Neural cell (in vitro differentiated cells): Measurements from ENCODE around the gene SRPX. TPM values are rescaled to one million over a fixed set of nuclear protein-coding genes. Genes with fewer than 3 reads are reported as not detected.

ENCODE experiments used
- H2AFZ ChIP-seq: fragments of 200-600, 300-800 bp; sonication (generic), shearing (Covaris generic); 2 replicates; pipeline ENCODE4 v1.6.0; 2014; ENCODE audit warnings: low read depth, mild to moderate bottlenecking, antibody characterized with exemption, low read length, moderate library complexity
- H3F3A ChIP-seq: fragments of 200-600 bp; shearing (Covaris generic); 2 replicates; pipeline ENCODE4 v1.6.1; 2016; ENCODE audit warnings: mild to moderate bottlenecking, moderate library complexity, mixed read lengths, antibody characterized with exemption, low read length; ENCODE audit not compliant: insufficient read depth, poor library complexity, severe bottlenecking
- H3K27ac ChIP-seq: fragments of 200-600, 300-800 bp; sonication (generic), shearing (Covaris generic); 2 replicates; pipeline ENCODE4 v1.5.1; 2014; ENCODE audit warnings: mild to moderate bottlenecking, low read length, moderate library complexity
- H3K27me3 ChIP-seq: fragments of 300-800, 200-600 bp; sonication (generic), shearing (Covaris generic); 2 replicates; pipeline ENCODE4 v1.6.0; 2014; ENCODE audit warnings: mild to moderate bottlenecking, low read depth, low read length, moderate library complexity; ENCODE audit not compliant: insufficient read depth
- H3K36me3 ChIP-seq: fragments of 300-800, 200-600 bp; sonication (generic), shearing (Covaris generic); 2 replicates; pipeline ENCODE4 v1.5.1; 2014; ENCODE audit warnings: mild to moderate bottlenecking, antibody characterized with exemption, low read length, moderate library complexity; ENCODE audit not compliant: insufficient read depth
- H3K4me2 ChIP-seq: fragments of 300-800, 200-600 bp; sonication (generic), shearing (Covaris generic); 2 replicates; pipeline ENCODE4 v1.6.0; 2014; ENCODE audit warnings: mild to moderate bottlenecking, low read length
- H3K4me3 ChIP-seq: fragments of 300-800, 200-600 bp; sonication (generic), shearing (Covaris generic); 2 replicates; pipeline ENCODE4 v1.5.1; 2014; ENCODE audit warnings: mild to moderate bottlenecking, low read length, moderate library complexity
- H3K79me2 ChIP-seq: fragments of 200-600 bp; shearing (Covaris generic); replicated peaks from 2 replicates; pipeline ENCODE4 v1.6.0; 2014; ENCODE audit warnings: mild to moderate bottlenecking, low read length, moderate library complexity; ENCODE audit not compliant: insufficient read depth
- H3K9ac ChIP-seq: fragments of 300-800, 200-600 bp; sonication (generic), shearing (Covaris generic); 2 replicates; pipeline ENCODE4 v1.6.1; 2016; ENCODE audit warnings: mild to moderate bottlenecking, low read length, mixed read lengths
- H3K9me2 ChIP-seq: fragments of 200-600 bp; shearing (Covaris generic); 2 replicates; pipeline ENCODE4 v1.6.1; 2016; ENCODE audit warnings: mild to moderate bottlenecking, low read length, mixed read lengths; ENCODE audit not compliant: insufficient read depth
- H3K9me3 ChIP-seq: fragments of 200-600, 300-800 bp; sonication (generic), shearing (Covaris generic); 2 replicates; pipeline ENCODE4 v1.6.1; 2016; ENCODE audit warnings: mild to moderate bottlenecking, mixed run types, low read length, moderate library complexity, mixed read lengths
- H4K20me1 ChIP-seq: fragments of 200-600 bp; shearing (Covaris generic); 2 replicates; pipeline ENCODE4 v1.6.1; 2016; ENCODE audit warnings: mild to moderate bottlenecking, mixed run types; ENCODE audit not compliant: insufficient read depth
- CTCF ChIP-seq: fragments of 450-650 bp; IDR thresholded peaks from 2 replicates; pipeline ENCODE4 v1.5.1; 2014; ENCODE audit warnings: antibody characterized with exemption, mild to moderate bottlenecking, moderate library complexity; ENCODE audit not compliant: poor library complexity, severe bottlenecking
- EP300 ChIP-seq: fragments of 450-650 bp; conservative IDR thresholded peaks from 2 replicates; pipeline ENCODE4 v1.6.1; 2014; ENCODE audit warnings: antibody characterized with exemption, mild to moderate bottlenecking, moderate library complexity; ENCODE audit not compliant: poor library complexity, severe bottlenecking
- EZH2 ChIP-seq: fragments of 200-600, 300-800 bp; shearing (Covaris generic), sonication (generic); IDR thresholded peaks from 2 replicates; pipeline ENCODE4 v1.6.1; 2014; ENCODE audit warnings: antibody characterized with exemption, low read length, borderline replicate concordance, mild to moderate bottlenecking; ENCODE audit not compliant: insufficient read depth, poor library complexity, severe bottlenecking
- MXI1 ChIP-seq: fragments of 450-650 bp; conservative IDR thresholded peaks from 2 replicates; pipeline ENCODE4 v1.6.1; 2014; ENCODE audit warnings: antibody characterized with exemption, mild to moderate bottlenecking; ENCODE audit not compliant: poor library complexity, severe bottlenecking
- POLR2AphosphoS5 ChIP-seq: IDR thresholded peaks from 2 replicates; pipeline ENCODE4 v1.6.1; 2012
- RAD21 ChIP-seq: fragments of 450-650 bp; conservative IDR thresholded peaks from 2 replicates; pipeline ENCODE4 v1.6.1; 2014; ENCODE audit warnings: antibody characterized with exemption, mild to moderate bottlenecking, moderate library complexity
- REST ChIP-seq: IDR thresholded peaks from 2 replicates; pipeline ENCODE4 v1.6.1; 2012; ENCODE audit warnings: borderline replicate concordance
- SMC3 ChIP-seq: fragments of 450-650 bp; conservative IDR thresholded peaks from 2 replicates; pipeline ENCODE4 v1.6.1; 2014; ENCODE audit warnings: antibody characterized with exemption, mild to moderate bottlenecking, moderate library complexity; ENCODE audit not compliant: poor library complexity
- TAF1 ChIP-seq: IDR thresholded peaks from 2 replicates; pipeline ENCODE4 v1.6.1; 2012; ENCODE audit warnings: low read depth
- polyA plus RNA-seq: library from polyadenylated mRNA; depleted of rRNA; stranded (reverse); fragments of >200 nt; gene quantifications from 2 replicates; pipeline ENCODE4 v1.2.3, GENCODE V29; 2014

SRPX gene
- polyA plus RNA-seq, 1 donor from 2014 or later = 0.52 TPM

- Histone ChIP-seq H3K9me3 (no peaks in the 10 kb centered on the region), H3K9ac (no peak overlapping the region), H2AFZ (no peak overlapping the region), H4K20me1 (no peaks in the 10 kb centered on the region), H3K9me2 (no peaks in the 10 kb centered on the region), H3K27ac (no peak overlapping the region), H3K4me2 (no peak overlapping the region), H3K27me3 (no peaks in the 10 kb centered on the region), H3K36me3 (no peaks in the 10 kb centered on the region), H3K4me3 (no peak overlapping the region), H3K79me2 (no peaks in the 10 kb centered on the region), H3F3A (no peaks in the 10 kb centered on the region)
- no peak for TF ChIP-seq POLR2AphosphoS5
- no peak for TF ChIP-seq REST
Measured at GRCh38 chrX:38178396-38178795, 42.3 kb downstream of the SRPX start.

GRCh38 chrX:38175139-38175538 lies 45.5 kb downstream of the SRPX start:
- Histone ChIP-seq H3K9ac (no peak overlapping the region), H3K79me2 (no peaks in the 10 kb centered on the region), H4K20me1 (no peaks in the 10 kb centered on the region), H3K4me2 (no peak overlapping the region), H3K36me3 (no peaks in the 10 kb centered on the region), H3F3A (no peaks in the 10 kb centered on the region), H3K9me2 (no peaks in the 10 kb centered on the region), H3K9me3 (no peaks in the 10 kb centered on the region), H3K4me3 (no peak overlapping the region), H2AFZ (no peak overlapping the region), H3K27ac (no peak overlapping the region), H3K27me3 (no peaks in the 10 kb centered on the region)
- TF ChIP-seq EP300 (no peak), RAD21 (peak; percentile 88), SMC3 (peak; percentile 89), CTCF (peak; percentile 79), REST (no peak), TAF1 (no peak), MXI1 (no peak), EZH2 (no peak), POLR2AphosphoS5 (no peak)
